Cardiac muscle cell (in vitro differentiated cells and primary cell): ENCODE results near the gene SSR2. TPM values are rescaled to one million over a fixed set of nuclear protein-coding genes. Genes with fewer than 3 reads are reported as not detected.

ENCODE experiments used
- DNase-seq, 2 donors: peaks; one replicate each; pipeline versions ENCODE4 v3.0.0 to v3.0.0-alpha.2; 2010 to 2017; ENCODE audit warnings: low read depth in 1 of 2, low spot score in 1 of 2
- H3K27ac ChIP-seq: fragments of 200-600 bp; sonication (generic); 2 replicates; pipeline ENCODE4 v1.5.1; 2016
- H3K27me3 ChIP-seq: fragments of 200-600 bp; sonication (generic); 2 replicates; pipeline ENCODE4 v1.6.0; 2016; ENCODE audit warnings: control low read depth
- H3K36me3 ChIP-seq: fragments of 200-600 bp; sonication (generic); 2 replicates; pipeline ENCODE4 v1.5.1; 2016; ENCODE audit warnings: control low read depth
- H3K4me1 ChIP-seq: fragments of 200-600 bp; sonication (generic); 2 replicates; pipeline ENCODE4 v1.8.1; 2017; ENCODE audit warnings: low read depth, mild to moderate bottlenecking, mixed run types
- H3K4me3 ChIP-seq: fragments of 200-600 bp; sonication (generic); 2 replicates; pipeline ENCODE4 v1.5.1; 2016; ENCODE audit warnings: mild to moderate bottlenecking
- H3K9me3 ChIP-seq: fragments of 200-600 bp; sonication (generic); 2 replicates; pipeline ENCODE4 v1.5.1; 2017; ENCODE audit warnings: low read depth, mild to moderate bottlenecking, control low read depth
- polyA plus RNA-seq: library from polyadenylated mRNA; unstranded; fragments of >200 nt; fragmentation: Nextera tagmentation; extraction: Ambion mirVana; gene quantifications from 2 replicates; pipeline ENCODE4 v1.2.1, GENCODE V29; 2016
- total RNA-seq: library from RNA; depleted of rRNA; stranded (reverse); fragments of >200 nt; gene quantifications from 2 replicates; pipeline ENCODE4 v1.2.3, GENCODE V29; 2016
- TF ChIP-seq, protein P1 (sequence below): IDR thresholded peaks from 2 replicates; pipeline ENCODE4 v1.5.1; 2012; ENCODE audit warnings: low read depth, mild to moderate bottlenecking, low read length

SSR2 gene
- total and polyA plus RNA-seq, 2 experiments from 2014 or later, result 119 to 188 TPM

- Histone ChIP-seq H3K4me1 (peaks cover 10% of the 10 kb centered on the region), H3K36me3 (no peaks in the 10 kb centered on the region), H3K27me3 (no peaks in the 10 kb centered on the region), H3K9me3 (no peaks in the 10 kb centered on the region), H3K4me3 (no peak overlapping the region), H3K27ac (no peak overlapping the region)
- TF ChIP-seq, protein P1, sequence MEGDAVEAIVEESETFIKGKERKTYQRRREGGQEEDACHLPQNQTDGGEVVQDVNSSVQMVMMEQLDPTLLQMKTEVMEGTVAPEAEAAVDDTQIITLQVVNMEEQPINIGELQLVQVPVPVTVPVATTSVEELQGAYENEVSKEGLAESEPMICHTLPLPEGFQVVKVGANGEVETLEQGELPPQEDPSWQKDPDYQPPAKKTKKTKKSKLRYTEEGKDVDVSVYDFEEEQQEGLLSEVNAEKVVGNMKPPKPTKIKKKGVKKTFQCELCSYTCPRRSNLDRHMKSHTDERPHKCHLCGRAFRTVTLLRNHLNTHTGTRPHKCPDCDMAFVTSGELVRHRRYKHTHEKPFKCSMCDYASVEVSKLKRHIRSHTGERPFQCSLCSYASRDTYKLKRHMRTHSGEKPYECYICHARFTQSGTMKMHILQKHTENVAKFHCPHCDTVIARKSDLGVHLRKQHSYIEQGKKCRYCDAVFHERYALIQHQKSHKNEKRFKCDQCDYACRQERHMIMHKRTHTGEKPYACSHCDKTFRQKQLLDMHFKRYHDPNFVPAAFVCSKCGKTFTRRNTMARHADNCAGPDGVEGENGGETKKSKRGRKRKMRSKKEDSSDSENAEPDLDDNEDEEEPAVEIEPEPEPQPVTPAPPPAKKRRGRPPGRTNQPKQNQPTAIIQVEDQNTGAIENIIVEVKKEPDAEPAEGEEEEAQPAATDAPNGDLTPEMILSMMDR, result no peak
- DNase-seq, result no peak
Observed at GRCh38 chr1:156056326-156056849, 35.6 kb upstream of the SSR2 start.

- Histone ChIP-seq H3K9me3 (no peaks in the 10 kb centered on the region), H3K27me3 (no peaks in the 10 kb centered on the region), H3K4me1 (peaks cover 6% of the 10 kb centered on the region), H3K36me3 (no peaks in the 10 kb centered on the region), H3K27ac (peak overlapping the region; percentile 16), H3K4me3 (peak overlapping the region; percentile 84)
- TF ChIP-seq, protein P1, result no peak
- no peak for DNase-seq
Observed at GRCh38 chr1:156055281-156056048, 34.7 kb upstream of the SSR2 start.

DNA sequence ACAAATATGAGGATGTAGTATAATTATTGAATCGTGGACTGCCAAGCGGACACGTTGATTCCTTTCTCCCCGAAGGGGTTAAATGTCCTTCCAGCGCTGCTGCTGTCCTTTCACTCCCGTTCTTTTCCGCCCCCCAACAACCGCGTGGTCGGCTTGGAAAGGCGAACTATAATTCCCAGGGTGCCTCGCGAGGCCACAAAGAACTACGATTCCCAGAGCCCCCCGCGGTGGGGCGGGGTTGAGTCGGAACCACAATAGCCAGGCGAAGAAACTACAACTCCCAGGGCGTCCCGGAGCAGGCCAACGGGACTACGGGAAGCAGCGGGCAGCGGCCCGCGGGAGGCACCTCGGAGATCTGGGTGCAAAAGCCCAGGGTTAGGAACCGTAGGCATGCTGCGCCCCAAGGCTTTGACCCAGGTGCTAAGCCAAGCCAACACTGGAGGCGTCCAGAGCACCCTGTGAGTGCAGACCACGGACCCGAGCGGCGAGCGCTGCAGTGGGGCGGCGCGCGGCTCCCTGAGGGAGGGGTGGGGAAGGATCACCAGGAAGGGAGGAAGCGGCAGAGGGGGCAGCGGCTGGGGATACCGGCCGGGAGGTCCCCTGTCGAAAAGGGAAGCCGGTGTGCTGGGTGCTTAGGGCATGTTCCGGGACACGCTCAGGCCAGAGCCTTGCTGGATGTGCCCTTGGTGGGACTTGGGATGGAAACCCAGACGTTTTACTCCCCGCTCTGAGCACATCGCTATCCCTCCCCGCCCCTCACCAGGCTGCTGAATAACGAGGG, 33.9 kb upstream of the SSR2 start, which contains the start of gene LAMTOR2:
LAMTOR2 (plus strand) TSS at position 283 of the 781 bp plus-strand sequence; CDS start at position 391, 108 bp downstream.
- Histone ChIP-seq H3K27ac (peak within 1 kb of the TSS; percentile 95), H3K4me3 (peak within 1 kb of the TSS; percentile 84), H3K27me3 (no peaks in the 10 kb centered on the region), H3K4me1 (peaks cover 6% of the 10 kb centered on the region), H3K9me3 (no peaks in the 10 kb centered on the region), H3K36me3 (peaks cover 6% of the 10 kb centered on the region)
- peak; percentile 97 to 98 for DNase-seq
- TF ChIP-seq, protein P1, result no peak

GRCh38 chr1:156053768-156054499, 33.2 kb upstream of the SSR2 start, which contains the start of gene UBQLN4:
UBQLN4 (minus strand) TSS chr1:156053798; CDS start chr1:156053701, 97 bp downstream.
- H3K9me3 ChIP-seq, result no peaks in the 10 kb centered on the region
- H3K4me3 ChIP-seq, result peak within 1 kb of the TSS; percentile 84
- TF ChIP-seq, protein P1, result peak; percentile 44
- no peaks in the 10 kb centered on the region for H3K27me3 ChIP-seq
- DNase-seq, result peak; percentile 92 to 95
- H3K4me1 ChIP-seq, result peaks cover 6% of the 10 kb centered on the region
- peaks cover 10% of the 10 kb centered on the region for H3K36me3 ChIP-seq
- peak within 1 kb of the TSS; percentile 95 for H3K27ac ChIP-seq
